Measurements from ENCODE around the gene KRT83.
"Not testable (repeated sequence)": the region's sequence is repeated elsewhere in the genome, so short reads cannot be mapped to it uniquely, and the experiment has no call there.

Gene KRT83

GRCh38 chr12:52286857-52287785 lies 34.1 kb downstream of the KRT83 start:
- DNase-seq (ENCODE audit: low read depth): not testable (repeated sequence)

DNA sequence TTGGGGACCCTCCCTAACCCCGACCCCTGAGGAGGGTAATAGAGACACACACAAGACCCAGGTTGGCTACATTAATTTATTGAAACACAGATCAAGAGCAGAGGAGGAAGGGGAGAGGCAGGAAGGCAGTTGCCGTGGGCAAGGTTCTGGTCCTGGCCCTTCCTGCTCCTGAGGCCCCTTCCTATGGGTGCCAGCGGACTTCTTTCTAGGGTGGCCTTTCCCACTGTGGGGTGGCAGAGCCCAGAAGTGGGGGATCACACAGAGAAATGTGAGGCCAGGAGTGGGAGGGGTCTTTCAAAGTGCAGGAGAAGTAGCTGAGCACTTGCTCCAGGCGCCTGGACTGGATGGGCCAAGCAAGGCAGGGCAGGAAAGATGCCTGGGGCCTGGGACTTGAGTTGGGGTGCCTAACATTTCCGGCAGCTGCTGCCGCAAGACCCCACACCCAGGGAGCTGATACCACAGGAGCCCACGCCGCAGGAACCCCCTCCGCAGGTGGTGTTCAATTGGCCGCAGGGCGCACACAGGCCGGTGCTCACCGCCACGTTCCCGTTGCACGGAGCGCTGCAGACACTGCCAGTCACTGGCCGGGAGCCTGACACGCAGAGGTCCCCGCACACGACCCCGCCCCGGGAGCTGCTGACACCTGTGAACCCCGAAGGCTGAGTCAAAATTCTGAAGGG lies 35.2 kb downstream of the KRT83 start:
- DNase-seq (ENCODE audit: low read depth): no peak

DNA sequence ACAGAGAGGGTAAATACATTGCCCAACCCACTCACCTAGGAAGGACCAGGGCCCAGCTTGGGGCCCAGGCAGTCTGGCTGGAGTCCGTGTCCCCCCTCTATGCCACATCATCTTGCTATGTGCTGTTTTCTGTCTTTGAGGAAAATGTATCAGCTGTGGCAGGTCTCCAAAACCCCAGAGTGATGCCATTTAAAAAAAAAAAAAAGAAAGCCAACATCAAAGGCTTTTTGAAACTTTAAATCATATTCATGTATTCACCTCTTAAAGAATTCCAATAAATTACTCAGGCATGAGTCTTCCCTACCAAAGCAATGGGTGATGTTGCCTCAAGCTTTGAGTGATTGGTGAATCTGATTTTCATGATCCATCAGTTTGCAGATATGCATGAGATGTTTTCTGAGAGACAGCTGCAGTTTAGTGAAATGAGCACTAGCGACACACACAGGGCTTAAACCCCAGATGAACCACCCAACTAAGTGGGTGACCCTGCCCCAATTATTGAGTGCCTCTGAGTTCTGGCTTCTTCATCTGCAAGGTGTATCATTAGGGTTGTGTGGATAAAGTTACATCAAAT lies 35.9 kb downstream of the KRT83 start:
- DNase-seq (ENCODE audit: low read depth): no peak

- DNase-seq (ENCODE audit: low read depth): no peak
Measured at GRCh38 chr12:52284562-52285171, 36.5 kb downstream of the KRT83 start.

- peak; percentile 98 for DNase-seq (ENCODE audit: low read depth)
Measured at GRCh38 chr12:52280796-52281560, 40.2 kb downstream of the KRT83 start.

GRCh38 chr12:52280319-52280795 lies 40.8 kb downstream of the KRT83 start:
- DNase-seq (ENCODE audit: low read depth): peak; percentile 89

GRCh38 chr12:52279422-52280318 lies 41.5 kb downstream of the KRT83 start:
- no peak for DNase-seq (ENCODE audit: low read depth)

DNA sequence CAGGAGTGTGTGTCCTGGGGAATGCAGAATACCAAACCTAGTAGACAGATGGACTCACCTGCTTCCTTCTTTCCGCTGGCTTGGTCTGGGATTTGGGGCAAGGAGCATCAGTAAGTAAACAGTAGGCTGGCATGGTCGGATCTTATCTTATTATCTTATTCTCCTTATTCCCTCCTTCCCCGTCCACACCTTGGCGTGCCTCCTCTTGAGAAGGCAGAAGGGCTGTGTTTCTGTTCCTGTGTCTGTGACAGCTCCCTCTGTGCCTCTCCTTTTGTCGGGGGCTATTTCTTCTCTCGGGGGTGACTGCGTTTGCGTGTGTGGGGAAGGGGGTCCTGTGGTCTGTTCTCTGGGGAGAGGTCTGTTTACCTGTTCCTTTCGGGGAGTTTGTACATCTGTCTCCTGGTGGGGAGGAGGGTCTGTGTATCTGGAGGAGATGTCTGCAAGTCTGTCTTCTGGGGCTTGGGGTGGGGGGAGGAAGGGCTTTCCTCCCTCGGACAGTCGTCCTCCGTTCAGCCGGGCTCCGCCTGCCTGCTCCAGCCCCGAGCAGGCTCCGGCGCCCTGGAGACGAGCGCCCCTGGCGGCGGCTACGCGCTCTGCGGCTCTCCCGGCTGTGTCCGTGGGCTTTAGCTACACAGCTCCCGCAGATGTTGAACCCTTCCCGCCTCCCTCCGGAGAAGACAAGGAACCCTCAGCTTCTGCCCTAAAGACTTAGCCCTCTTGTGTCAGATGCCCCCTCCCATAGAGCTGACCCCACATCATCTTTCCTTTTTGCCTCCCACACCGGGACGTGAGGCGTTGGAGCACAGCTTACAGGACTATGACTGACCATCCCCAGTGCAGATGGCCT lies 42.4 kb downstream of the KRT83 start:
- no peak for DNase-seq (ENCODE audit: low read depth)

- no peak for DNase-seq (ENCODE audit: low read depth)
Measured at GRCh38 chr12:52277486-52278245, 43.5 kb downstream of the KRT83 start.

- no peak for DNase-seq (ENCODE audit: low read depth)
Measured at GRCh38 chr12:52275686-52276085, 45.5 kb downstream of the KRT83 start.

DNA sequence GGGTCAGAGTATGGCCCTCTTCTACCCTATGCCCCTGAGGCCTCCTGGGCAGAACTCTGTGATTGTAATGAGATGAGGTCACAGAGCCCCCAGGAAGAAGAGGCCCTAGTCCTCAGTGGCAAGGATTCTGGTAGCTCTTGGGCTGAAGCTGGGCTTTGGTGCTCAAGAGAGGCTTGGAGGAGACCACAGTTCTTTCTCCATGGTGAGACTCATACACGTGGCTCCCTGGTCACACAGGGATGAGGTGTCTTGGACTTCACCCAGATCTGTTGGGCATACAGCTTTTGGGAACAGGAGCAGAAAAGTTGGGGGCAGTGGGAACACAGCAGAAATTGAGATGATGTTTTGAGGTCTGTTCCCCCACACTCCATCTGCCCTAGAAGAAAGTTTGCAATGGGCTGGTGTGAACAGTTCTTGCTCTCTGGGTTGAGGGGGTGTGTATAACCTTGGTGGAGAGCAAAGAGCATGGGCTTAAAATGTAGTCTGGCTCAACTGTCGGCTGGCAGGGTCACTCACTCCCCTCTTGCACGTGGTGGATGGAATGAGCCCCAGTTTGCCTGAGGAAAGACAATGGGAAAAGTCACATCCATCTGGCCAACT lies 46.6 kb downstream of the KRT83 start, which contains the start of gene KRT86:
Gene KRT86 (plus strand): TSS at position 125 of the 600 bp plus-strand sequence. CDS start 27,272 bp downstream, outside the sequence.
- no peak for DNase-seq (ENCODE audit: low read depth)

- no peak for DNase-seq (ENCODE audit: low read depth)
Measured at GRCh38 chr12:52271158-52271557, 50.0 kb downstream of the KRT83 start.

- DNase-seq (ENCODE audit: low read depth): no peak
Measured at GRCh38 chr12:52270541-52271070, 50.6 kb downstream of the KRT83 start.

GRCh38 chr12:52268212-52268611 lies 53.0 kb downstream of the KRT83 start:
- peak; percentile 49 for DNase-seq (ENCODE audit: low read depth)

DNA sequence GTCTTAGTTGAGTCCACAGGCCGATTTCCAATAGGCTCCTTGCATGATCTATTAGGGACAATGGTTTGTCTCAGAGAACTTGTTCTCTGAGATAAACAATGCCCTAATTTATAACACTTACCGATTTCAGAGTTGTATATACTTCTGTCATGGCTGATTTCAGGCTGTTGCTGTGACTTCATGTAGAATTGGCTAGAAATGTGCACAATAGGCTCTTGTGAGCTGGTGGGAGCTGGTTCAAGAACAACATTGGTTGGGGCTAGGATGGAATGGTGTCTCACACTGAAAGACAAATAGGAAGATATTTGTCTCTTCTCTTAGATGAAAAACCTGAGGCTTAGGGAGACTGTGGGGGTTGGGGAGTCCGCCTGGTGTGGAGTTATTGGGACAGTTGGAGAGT lies 53.5 kb downstream of the KRT83 start:
- DNase-seq (ENCODE audit: low read depth): no peak

- DNase-seq (ENCODE audit: low read depth): no peak
Measured at GRCh38 chr12:52267266-52267665, 53.9 kb downstream of the KRT83 start.

DNA sequence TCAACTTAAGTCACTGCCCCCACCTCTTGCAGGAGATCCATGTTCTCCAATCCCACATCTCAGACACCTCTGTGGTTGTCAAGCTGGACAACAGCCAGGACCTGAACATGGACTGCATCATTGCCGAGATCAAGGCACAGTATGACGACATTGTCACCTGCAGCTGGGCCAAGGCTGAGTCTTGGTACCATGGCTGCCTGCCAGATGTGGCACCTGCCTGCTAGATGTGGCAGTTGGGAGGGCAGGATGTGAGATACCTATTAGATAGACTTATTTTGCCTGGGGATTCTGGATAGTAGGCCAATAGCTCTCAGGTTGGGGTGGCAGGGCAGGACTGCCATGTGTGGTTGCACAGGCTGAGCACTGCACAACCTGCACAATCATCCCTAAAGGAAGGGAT lies 54.7 kb downstream of the KRT83 start:
- DNase-seq (ENCODE audit: low read depth): no peak

DNA sequence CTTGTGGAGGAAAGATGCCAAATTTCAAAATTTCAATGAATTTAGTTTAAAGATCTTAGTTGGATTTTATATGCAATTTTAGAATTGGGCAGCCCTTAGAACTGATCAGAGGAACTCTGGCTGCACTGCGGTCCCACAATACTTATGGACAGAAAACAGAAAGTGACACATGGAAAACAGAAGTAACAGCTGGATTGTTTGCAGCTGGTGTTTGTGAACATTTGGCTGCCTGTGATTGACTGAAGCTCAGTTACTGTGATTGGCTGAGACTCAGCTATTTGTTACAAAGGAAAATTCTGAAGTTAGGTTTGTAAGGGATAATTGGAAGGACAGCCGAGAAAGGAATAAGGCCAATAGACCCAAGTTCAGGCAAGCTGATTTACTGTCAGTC lies 56.8 kb downstream of the KRT83 start:
- DNase-seq (ENCODE audit: low read depth): no peak
